Trophoblast cell (in vitro differentiated cells and primary cell): Measurements from ENCODE around the gene RAC2.
A peak's percentile ranks its signal among the peaks of the same experiment; 100 is the strongest.

Source experiments
- DNase-seq, 2 donors: peaks; one replicate each; pipeline ENCODE4 v3.0.0-alpha.2; 2016
- H2AFZ ChIP-seq: 2 replicates; pipeline ENCODE4 v1.6.1; 2013; ENCODE audit warnings: low read length, moderate library complexity, mild to moderate bottlenecking; ENCODE audit not compliant: insufficient read depth, poor library complexity
- H2AK5ac ChIP-seq: 2 replicates; pipeline ENCODE4 v1.6.1; 2013; ENCODE audit warnings: mild to moderate bottlenecking, low read length
- H2BK120ac ChIP-seq: 2 replicates; pipeline ENCODE4 v1.6.1; 2013; ENCODE audit warnings: low read length, mild to moderate bottlenecking, moderate library complexity; ENCODE audit not compliant: insufficient read depth, poor library complexity
- H2BK12ac ChIP-seq: 2 replicates; pipeline ENCODE4 v1.6.1; 2013; ENCODE audit warnings: mild to moderate bottlenecking, low read length, moderate library complexity
- H2BK5ac ChIP-seq: 2 replicates; pipeline ENCODE4 v1.6.1; 2013; ENCODE audit warnings: low read length, low read depth, moderate library complexity, mild to moderate bottlenecking; ENCODE audit not compliant: poor library complexity
- H3K14ac ChIP-seq: 2 replicates; pipeline ENCODE4 v1.6.1; 2013; ENCODE audit warnings: mild to moderate bottlenecking, low read length
- H3K18ac ChIP-seq: 2 replicates; pipeline ENCODE4 v1.6.1; 2013; ENCODE audit warnings: mild to moderate bottlenecking, low read length
- H3K23ac ChIP-seq: 2 replicates; pipeline ENCODE4 v1.6.1; 2013; ENCODE audit warnings: low read length
- H3K27ac ChIP-seq: 2 replicates; pipeline ENCODE4 v1.5.1; 2013; ENCODE audit warnings: low read depth, mild to moderate bottlenecking, inconsistent platforms, low read length, moderate library complexity
- H3K27me3 ChIP-seq: 2 replicates; pipeline ENCODE4 v1.6.1; 2013; ENCODE audit warnings: inconsistent platforms, mild to moderate bottlenecking, low read length, moderate library complexity; ENCODE audit not compliant: insufficient read depth
- H3K36me3 ChIP-seq, 2 experiments: 1 replicate in 1 of 2; 2 replicates in 1 of 2; pipeline ENCODE4 v1.6.1; 2013; ENCODE audit warnings: low read length in 2 of 2, mild to moderate bottlenecking in 2 of 2, moderate library complexity in 1 of 2; ENCODE audit not compliant: insufficient read depth in 2 of 2, control insufficient read depth in 1 of 2
- H3K4ac ChIP-seq: 2 replicates; pipeline ENCODE4 v1.6.1; 2013; ENCODE audit warnings: low read depth, mild to moderate bottlenecking, low read length, moderate library complexity
- H3K4me1 ChIP-seq, 2 experiments: 1 replicate in 1 of 2; 2 replicates in 1 of 2; pipeline ENCODE4 v1.6.1; 2013; ENCODE audit warnings: low read length in 2 of 2, mild to moderate bottlenecking in 2 of 2, moderate library complexity in 1 of 2; ENCODE audit not compliant: insufficient read depth in 2 of 2, control insufficient read depth in 1 of 2
- H3K4me2 ChIP-seq: 2 replicates; pipeline ENCODE4 v1.6.1; 2013; ENCODE audit warnings: inconsistent platforms, mild to moderate bottlenecking, low read length, moderate library complexity
- H3K4me3 ChIP-seq: 2 replicates; pipeline ENCODE4 v1.5.1; 2013; ENCODE audit warnings: mild to moderate bottlenecking, low read depth, low read length, inconsistent platforms
- H3K79me1 ChIP-seq: one replicate; pipeline ENCODE4 v1.6.1; 2013; ENCODE audit warnings: low read length
- H3K79me2 ChIP-seq: 2 replicates; pipeline ENCODE4 v1.6.1; 2013; ENCODE audit warnings: low read length, mild to moderate bottlenecking; ENCODE audit not compliant: control insufficient read depth, insufficient read depth, poor library complexity
- H3K9ac ChIP-seq: 2 replicates; pipeline ENCODE4 v1.6.1; 2013; ENCODE audit warnings: mild to moderate bottlenecking, low read length
- H3K9me3 ChIP-seq: 2 replicates; pipeline ENCODE4 v1.6.1; 2013; ENCODE audit warnings: low read depth, mild to moderate bottlenecking, control low read depth, inconsistent platforms, low read length; ENCODE audit not compliant: insufficient read depth
- H4K12ac ChIP-seq: 2 replicates; pipeline ENCODE4 v1.6.1; 2013; ENCODE audit warnings: low read depth, mild to moderate bottlenecking, low read length, moderate library complexity
- H4K8ac ChIP-seq: 2 replicates; pipeline ENCODE4 v1.6.1; 2013; ENCODE audit warnings: low read depth, mild to moderate bottlenecking, low read length, moderate library complexity
- H4K91ac ChIP-seq: one replicate; pipeline ENCODE4 v1.6.1; 2013; ENCODE audit warnings: low read depth, mild to moderate bottlenecking, low read length, moderate library complexity
- WGBS: extraction: QIAGEN DNeasy Blood & Tissue Kit; methylation state at CpG from one replicate; pipeline ENCODE4 v1.1.7; 2013; ENCODE audit warnings: missing lambda C conversion rate; ENCODE audit not compliant: insufficient read length, insufficient coverage; ENCODE audit errors: extremely low coverage; 5-methylcytosine and 5-hydroxymethylcytosine counted together

The RAC2 gene

DNA sequence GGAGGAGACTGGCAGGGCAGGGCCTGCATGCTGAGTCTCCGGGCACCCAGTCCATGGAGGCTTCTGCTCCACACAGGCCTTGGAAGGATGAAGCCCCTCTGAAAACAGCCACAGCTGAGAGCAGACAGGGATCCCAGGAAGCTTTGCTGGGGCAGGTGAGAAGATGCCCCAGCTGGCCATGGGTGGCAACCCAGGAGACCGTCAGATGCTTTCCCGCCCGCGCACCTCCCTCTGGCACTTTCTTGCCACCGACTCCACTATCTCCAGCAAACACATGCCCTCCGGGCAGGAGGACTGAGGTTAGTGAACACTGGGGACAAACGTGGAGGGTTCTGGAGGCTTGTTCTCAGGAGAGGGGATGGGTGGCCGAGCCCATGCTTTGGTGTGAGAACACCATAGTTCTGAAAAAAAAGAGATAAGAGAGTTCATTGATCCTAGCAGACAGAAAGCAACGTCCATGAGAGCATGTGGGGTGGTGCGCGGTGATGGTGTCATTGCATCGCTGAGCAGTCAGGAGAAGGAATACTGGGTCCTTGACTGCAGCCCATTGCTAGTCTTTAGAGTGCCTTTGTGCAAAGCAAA, 58.3 kb downstream of the RAC2 start:
- Histone ChIP-seq H3K4ac (no peak overlapping the region), H3K27ac (no peak overlapping the region), H3K18ac (peak overlapping the region; percentile 19), H3K14ac (no peak overlapping the region), H3K79me1 (peaks cover 29% of the 10 kb centered on the region), H2BK120ac (peak overlapping the region; percentile 18), H3K27me3 (no peaks in the 10 kb centered on the region), H3K4me3 (no peak overlapping the region), H4K12ac (no peak overlapping the region), H2AK5ac (peak overlapping the region; percentile 4), H3K36me3 (peaks cover 20 to 28% of the 10 kb centered on the region in 2 experiments), H3K79me2 (peaks cover 6% of the 10 kb centered on the region), H3K9me3 (no peaks in the 10 kb centered on the region), H3K4me2 (no peak overlapping the region), H4K8ac (no peak overlapping the region), H3K4me1 (peaks cover 36 to 38% of the 10 kb centered on the region in 2 experiments), H3K23ac (no peak overlapping the region), H3K9ac (no peak overlapping the region), H4K91ac (peak overlapping the region; percentile 16), H2BK12ac (peak overlapping the region; percentile 29), H2AFZ (no peak overlapping the region), H2BK5ac (no peak overlapping the region)
- no CpG with 5 or more reads among the region's 13 CpGs for WGBS
- DNase-seq, result peak in 1 of 2 donors; percentile 46

DNA sequence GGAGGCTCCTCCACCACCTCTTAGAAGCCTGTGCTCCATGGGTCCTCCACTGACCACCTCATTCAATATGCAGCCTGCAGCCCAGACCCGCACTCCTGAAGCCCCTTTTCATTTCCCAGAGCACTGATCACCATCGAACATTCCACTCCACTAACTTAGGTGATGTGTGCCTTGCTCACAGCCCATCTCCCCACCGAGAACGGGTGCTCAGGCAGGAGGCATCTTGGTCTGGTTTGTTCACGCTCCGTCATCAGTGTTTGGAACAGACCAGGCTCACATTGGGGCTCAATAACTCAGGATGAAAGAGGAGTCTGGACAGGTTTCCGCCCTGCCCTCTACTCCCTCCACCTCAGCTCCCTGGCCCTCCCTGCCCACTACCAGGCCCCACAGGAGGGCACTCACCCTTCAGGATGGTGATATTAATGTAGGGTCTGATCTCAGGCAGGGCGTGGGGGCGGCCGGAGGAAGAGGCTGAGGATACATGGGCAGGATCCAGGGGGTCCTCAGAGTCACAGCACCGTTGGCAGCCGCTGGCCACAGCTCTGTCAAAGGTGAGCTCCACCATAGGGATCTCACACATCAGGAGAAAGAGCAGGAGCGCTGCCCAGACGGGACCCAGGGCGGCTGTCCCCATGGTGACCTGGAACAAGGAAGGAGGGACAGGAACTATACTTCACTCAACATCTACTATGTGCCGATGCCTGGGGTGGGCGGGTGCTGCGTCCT, 59.1 kb downstream of the RAC2 start:
- H2BK5ac ChIP-seq, result no peak overlapping the region
- H2BK12ac ChIP-seq, result peak overlapping the region; percentile 25
- H3K9me3 ChIP-seq, result no peaks in the 10 kb centered on the region
- H3K4ac ChIP-seq, result no peak overlapping the region
- H4K91ac ChIP-seq, result peak overlapping the region; percentile 16
- DNase-seq, result peak in 1 of 2 donors; percentile 13
- no peaks in the 10 kb centered on the region for H3K27me3 ChIP-seq
- no peak overlapping the region for H3K27ac ChIP-seq
- H3K18ac ChIP-seq, result peak overlapping the region; percentile 19
- peaks cover 26 to 33% of the 10 kb centered on the region in 2 experiments for H3K36me3 ChIP-seq
- H2BK120ac ChIP-seq, result peak overlapping the region; percentile 18
- H3K4me1 ChIP-seq, result peaks cover 36 to 38% of the 10 kb centered on the region in 2 experiments
- peaks cover 6% of the 10 kb centered on the region for H3K79me2 ChIP-seq
- H2AFZ ChIP-seq, result no peak overlapping the region
- no CpG with 5 or more reads among the region's 18 CpGs for WGBS
- peak overlapping the region; percentile 55 for H2AK5ac ChIP-seq
- H3K9ac ChIP-seq, result no peak overlapping the region
- no peak overlapping the region for H3K23ac ChIP-seq
- H4K8ac ChIP-seq, result no peak overlapping the region
- H3K79me1 ChIP-seq, result peaks cover 29% of the 10 kb centered on the region
- no peak overlapping the region for H4K12ac ChIP-seq
- H3K4me2 ChIP-seq, result no peak overlapping the region
- no peak overlapping the region for H3K14ac ChIP-seq
- H3K4me3 ChIP-seq, result no peak overlapping the region

DNA sequence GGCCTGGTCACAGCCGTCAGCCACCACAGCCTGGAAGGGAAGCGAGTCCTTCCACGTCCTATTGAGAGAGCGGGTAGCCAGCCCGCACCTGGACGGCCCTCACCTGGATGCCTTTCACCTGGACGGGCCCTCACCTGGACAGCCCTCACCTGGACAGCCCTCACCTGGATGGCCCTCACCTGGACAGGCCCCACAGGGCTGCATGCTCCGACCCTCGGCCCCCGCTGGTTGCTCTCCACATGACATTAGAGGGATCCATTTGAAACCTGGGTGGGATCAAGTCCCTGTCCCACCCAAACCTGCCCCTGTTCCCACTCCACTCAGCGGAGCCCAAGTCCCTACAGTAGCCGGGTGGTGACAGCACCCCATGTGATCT, 59.7 kb downstream of the RAC2 start:
- peaks cover 6% of the 10 kb centered on the region for H3K79me2 ChIP-seq
- no peaks in the 10 kb centered on the region for H3K27me3 ChIP-seq
- no peaks in the 10 kb centered on the region for H3K9me3 ChIP-seq
- H3K36me3 ChIP-seq, result peaks cover 29 to 38% of the 10 kb centered on the region in 2 experiments
- no peak overlapping the region for H3K14ac ChIP-seq
- no peak overlapping the region for H2BK12ac ChIP-seq
- no peak overlapping the region for H3K4ac ChIP-seq
- no peak overlapping the region for H3K23ac ChIP-seq
- no CpG with 5 or more reads among the region's 12 CpGs for WGBS
- no peak overlapping the region for H3K9ac ChIP-seq
- H3K4me1 ChIP-seq, result peaks cover 35 to 38% of the 10 kb centered on the region in 2 experiments
- no peak overlapping the region for H4K12ac ChIP-seq
- no peak overlapping the region for H4K91ac ChIP-seq
- no peak overlapping the region for H3K27ac ChIP-seq
- no peak overlapping the region for H3K18ac ChIP-seq
- H3K4me2 ChIP-seq, result no peak overlapping the region
- no peak overlapping the region for H2AFZ ChIP-seq
- no peak overlapping the region for H4K8ac ChIP-seq
- peaks cover 31% of the 10 kb centered on the region for H3K79me1 ChIP-seq
- peak; percentile 69 to 80 for DNase-seq
- no peak overlapping the region for H2AK5ac ChIP-seq
- no peak overlapping the region for H2BK120ac ChIP-seq
- no peak overlapping the region for H3K4me3 ChIP-seq
- H2BK5ac ChIP-seq, result no peak overlapping the region

DNA sequence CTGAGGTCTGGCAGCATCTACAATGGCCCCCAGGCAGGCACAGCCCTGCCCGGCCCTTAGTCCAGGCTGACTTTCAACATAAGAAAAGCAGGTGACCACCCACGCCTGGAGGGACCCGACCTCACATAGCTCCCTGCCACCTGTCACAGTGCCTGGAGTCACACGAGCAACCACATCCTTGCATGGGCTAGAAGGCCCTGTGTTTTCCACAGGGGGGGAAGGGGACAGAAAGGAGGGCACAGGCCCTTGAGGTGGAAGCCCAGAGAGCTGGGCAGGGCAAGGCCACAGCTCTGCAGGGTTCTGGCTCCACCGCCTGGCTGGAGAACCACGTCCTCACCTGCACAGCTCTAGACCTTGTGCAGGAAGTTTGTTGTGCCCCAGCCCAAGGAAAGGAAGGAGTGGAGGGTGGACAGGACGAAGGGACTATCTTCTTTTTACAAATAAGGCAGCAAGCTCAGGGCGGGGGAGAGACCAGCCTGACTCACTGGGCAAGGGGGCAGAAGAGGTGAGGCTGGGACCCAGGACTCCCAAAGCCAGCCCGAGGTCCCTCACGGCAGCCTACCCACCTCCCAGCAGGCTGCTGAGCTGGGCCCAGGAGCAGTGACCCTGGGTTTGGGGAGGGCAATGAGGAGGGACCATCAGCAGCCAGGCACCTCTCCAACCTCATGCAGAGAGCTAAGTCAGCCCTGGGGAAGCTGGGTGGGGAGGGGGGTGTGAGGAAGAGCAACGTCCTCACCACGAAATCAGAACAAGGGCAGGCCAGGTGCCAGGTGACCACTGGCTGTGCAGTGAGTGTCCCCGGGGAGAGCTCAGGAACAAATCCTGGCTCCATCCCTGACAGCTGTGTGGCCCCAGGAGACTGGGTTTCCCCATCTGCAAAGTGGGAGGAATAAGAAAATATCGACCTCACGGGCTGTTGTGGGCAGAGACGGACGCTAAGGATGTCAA, 60.4 kb downstream of the RAC2 start:
- Histone ChIP-seq H4K12ac (no peak overlapping the region), H3K4me2 (no peak overlapping the region), H3K9ac (no peak overlapping the region), H3K4me3 (no peak overlapping the region), H3K4ac (peak overlapping the region; percentile 30), H2BK120ac (peak overlapping the region; percentile 35), H2AK5ac (peak overlapping the region; percentile 6), H3K14ac (peak overlapping the region; percentile 18), H2BK5ac (no peak overlapping the region), H3K27ac (no peak overlapping the region), H3K27me3 (no peaks in the 10 kb centered on the region), H4K91ac (peak overlapping the region; percentile 34), H4K8ac (no peak overlapping the region), H2BK12ac (peak overlapping the region; percentile 17), H3K23ac (no peak overlapping the region), H3K9me3 (no peaks in the 10 kb centered on the region), H3K4me1 (peaks cover 33 to 38% of the 10 kb centered on the region in 2 experiments), H3K79me1 (peaks cover 30% of the 10 kb centered on the region), H2AFZ (no peak overlapping the region), H3K79me2 (peaks cover 6% of the 10 kb centered on the region), H3K36me3 (peaks cover 29 to 38% of the 10 kb centered on the region in 2 experiments), H3K18ac (peak overlapping the region; percentile 31)
- no CpG with 5 or more reads among the region's 17 CpGs for WGBS
- DNase-seq, result peak; percentile 49 to 69
